GM21723 (cell line): Measurements from ENCODE around the gene RNF126.
"Not testable (repeated sequence)": the region's sequence is repeated elsewhere in the genome, so short reads cannot be mapped to it uniquely, and the experiment has no call there.

Experiments used
- ATAC-seq: cut with Tn5 transposase; IDR thresholded peaks from one replicate; pipeline ENCODE4 v1.9.1; 2021; ENCODE audit warnings: mild to moderate bottlenecking, moderate library complexity; ENCODE audit not compliant: unreplicated experiment

The RNF126 gene

DNA sequence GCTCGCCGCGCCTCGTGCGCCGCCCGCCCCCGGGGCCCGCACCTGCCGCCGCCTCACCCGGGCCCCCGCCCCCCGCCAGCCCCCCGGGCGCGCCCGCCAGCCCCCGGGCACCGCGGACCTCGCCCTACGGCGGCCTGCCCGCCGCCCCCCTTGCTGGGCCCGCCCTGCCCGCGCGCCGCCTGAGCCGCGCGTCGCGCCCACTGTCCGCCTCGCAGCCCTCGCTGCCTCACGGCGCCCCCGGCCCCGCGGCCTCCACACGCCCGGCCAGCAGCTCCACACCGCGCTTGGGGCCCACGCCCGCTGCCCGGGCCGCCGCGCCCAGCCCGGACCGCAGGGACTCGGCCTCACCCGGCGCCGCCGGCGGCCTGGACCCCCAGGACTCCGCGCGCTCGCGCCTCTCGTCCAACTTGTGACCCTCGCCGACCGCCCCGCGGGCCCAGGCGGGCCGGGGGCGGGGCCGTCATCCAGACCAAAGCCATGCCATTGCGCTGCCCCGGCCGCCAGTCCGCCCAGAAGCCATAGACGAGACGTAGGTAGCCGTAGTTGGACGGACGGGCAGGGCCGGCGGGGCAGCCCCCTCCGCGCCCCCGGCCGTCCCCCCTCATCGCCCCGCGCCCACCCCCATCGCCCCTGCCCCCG, 46.8 kb downstream of the RNF126 start:
- no peak for ATAC-seq

DNA sequence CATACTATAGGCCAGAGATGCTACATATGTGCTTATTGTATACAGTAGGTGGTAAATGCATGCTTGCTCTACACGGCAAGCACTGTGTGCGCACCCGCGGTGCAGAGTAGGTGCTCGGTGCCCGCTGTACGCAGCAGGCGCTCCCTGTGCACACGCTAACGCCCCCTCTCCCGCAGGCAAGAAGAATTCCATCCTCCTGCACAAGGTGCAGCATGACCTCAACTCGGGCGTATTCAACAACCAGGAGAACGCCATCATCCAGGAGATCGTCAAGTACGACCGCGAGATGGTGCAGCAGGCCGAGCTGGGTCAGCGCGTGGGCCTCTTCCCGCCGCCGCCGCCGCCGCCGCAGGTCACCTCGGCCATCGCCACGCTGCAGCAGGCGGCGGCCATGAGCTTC, 47.4 kb downstream of the RNF126 start:
- ATAC-seq = no peak

DNA sequence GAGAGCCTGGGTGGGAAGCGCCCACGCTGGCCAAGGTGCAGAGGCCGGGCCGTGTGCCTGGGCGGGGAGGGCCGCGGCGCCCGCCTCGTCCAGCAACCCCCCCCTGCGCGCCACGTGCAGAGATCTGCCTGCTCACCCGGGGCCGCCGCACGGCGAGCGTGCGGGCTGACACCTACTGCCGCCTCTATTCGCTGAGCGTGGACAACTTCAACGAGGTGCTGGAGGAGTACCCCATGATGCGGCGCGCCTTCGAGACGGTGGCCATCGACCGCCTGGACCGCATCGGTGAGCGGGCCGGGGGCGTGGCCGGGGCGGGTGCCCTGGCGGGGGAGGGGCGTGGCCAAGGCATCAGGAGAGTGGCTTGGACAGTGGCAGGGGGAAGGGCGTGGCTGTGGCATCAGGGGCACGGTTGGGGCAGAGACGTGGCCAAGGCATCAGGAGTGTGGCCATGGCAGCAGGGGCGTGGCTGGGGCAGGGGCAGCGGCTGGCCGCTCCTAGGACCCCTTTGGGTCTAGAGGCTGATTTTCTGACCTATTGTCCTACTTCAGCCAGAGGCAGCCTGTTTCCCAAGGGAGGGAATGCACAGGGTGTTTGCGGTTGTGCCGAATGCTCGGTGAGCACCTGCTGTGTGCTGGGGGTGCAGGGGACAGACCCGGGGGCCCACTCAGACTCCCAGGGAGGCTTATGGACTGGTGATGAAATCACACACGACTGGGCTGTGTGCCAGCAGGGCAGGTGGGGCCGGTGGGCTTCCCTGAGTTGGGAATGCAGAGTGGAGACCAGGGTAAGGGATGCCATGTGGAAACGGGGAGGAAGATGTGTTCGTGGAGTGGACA, 49.1 kb downstream of the RNF126 start:
- ATAC-seq = no peak

DNA sequence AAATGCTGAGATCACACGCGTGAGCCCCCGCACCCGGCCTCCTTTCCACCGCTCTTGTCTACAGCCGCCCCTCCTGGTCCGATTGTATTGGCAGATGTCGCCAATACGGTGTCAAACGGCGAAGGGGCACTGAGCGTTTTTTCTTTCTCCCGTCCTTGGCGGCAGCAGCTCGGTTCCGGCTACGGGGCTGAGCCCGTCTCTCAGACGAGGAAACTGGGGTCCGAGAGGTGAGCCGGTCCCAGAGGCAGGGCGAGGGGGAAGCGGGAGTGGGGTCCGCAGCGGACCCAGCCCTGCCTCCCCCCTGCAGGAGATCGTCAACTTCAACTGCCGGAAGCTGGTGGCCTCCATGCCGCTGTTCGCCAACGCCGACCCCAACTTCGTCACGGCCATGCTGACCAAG, 50.1 kb downstream of the RNF126 start:
- ATAC-seq = no peak

DNA sequence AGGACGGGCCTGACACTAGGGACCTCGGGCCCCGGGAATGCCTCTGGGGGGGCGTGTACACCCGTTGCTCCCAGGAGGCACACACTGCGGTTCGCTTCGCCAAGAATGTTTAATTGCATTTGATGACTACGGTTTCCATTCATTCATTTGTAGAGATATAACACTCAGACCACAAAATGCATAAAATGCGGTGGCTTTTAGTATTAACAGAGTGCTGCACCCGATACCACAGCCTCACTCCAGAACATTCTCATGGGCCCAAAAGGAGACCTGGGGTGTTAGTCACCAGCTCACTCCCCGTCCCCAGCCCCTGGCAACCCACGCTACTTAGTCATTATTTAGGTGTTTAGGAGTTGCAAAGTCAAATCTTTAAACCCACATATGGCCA, 51.5 kb downstream of the RNF126 start:
- ATAC-seq = no peak

DNA sequence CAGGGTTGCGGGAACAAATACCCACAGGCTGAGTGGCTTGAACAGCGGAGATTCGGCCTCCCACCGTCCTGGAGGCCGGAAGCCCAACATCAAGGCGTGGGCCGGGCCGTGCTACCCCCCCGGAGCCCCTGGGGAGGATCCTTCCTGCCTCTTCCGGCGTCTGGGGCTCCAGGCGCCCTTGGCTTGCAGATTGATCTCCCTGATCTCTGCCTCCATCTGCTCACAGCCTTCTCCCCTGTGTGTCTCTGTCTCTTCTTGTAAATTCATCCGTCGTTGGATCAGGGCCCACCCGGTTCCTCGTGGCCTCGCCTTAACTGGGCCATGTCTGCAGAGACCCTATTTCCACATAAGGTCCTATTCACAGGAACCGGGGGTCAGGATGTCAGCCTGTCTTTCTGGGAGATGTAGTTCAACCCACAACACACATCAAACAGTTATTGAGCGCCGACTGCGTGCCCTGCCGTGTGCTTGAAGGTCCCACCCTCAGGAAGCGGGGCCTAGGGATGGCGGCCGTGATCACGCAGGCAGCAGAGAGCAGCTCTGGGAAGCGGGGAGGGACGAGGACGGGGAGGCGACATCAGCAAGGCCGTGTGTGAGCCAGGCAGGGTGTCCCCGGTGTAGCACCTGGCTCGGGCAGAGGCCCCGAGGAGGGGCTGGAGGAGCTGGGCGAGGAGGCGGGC, 52.1 kb downstream of the RNF126 start:
- no peak for ATAC-seq

DNA sequence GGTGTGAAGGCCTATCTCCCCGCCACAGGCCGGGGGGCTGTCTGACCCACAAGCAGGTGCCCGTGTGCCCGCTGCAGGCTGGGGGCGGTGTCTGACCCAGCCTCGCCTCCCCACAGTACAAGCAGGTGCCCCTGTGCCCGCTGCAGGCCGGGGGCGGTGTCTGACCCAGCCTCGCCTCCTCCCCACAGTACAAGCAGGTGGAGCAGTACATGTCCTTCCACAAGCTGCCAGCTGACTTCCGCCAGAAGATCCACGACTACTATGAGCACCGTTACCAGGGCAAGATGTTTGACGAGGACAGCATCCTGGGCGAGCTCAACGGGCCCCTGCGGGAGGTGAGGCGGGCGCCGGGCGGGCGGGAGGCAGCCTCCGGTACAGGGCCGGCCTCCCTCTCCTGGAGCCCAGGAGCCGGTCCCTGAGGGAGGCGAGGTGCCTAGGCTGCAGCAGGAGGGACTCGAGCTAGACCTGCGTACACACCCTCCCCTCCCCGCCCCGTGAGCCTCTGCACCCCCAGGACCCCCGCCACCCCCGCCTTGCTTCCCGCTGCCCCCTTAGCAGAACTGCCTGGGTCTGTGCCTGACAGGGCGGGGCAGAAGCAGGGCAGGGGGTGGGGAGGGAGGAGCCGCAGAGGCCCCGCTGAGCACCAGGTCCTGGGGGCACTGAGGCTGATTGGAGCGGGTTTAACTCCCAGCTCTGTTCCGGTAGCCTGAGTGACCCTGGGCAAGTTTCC, 52.8 kb downstream of the RNF126 start:
- no peak for ATAC-seq

DNA sequence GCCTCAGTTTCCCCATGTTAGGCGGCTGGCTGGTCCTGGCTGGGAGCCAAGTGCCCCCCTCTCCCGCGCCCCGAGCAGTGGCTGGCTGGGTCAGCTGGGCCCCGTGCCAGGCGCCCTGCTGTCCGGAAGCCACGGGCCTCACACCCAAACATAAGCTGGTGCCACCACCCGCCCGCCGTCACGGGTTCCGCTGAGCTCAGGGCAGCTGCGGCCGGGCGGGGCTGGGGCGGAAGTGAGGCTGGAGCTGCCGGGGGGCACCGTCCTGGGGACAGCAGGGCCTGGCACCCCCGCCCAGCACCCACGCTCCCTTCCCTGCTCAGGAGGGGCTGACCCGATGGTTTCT, 54.0 kb downstream of the RNF126 start:
- ATAC-seq = no peak

DNA sequence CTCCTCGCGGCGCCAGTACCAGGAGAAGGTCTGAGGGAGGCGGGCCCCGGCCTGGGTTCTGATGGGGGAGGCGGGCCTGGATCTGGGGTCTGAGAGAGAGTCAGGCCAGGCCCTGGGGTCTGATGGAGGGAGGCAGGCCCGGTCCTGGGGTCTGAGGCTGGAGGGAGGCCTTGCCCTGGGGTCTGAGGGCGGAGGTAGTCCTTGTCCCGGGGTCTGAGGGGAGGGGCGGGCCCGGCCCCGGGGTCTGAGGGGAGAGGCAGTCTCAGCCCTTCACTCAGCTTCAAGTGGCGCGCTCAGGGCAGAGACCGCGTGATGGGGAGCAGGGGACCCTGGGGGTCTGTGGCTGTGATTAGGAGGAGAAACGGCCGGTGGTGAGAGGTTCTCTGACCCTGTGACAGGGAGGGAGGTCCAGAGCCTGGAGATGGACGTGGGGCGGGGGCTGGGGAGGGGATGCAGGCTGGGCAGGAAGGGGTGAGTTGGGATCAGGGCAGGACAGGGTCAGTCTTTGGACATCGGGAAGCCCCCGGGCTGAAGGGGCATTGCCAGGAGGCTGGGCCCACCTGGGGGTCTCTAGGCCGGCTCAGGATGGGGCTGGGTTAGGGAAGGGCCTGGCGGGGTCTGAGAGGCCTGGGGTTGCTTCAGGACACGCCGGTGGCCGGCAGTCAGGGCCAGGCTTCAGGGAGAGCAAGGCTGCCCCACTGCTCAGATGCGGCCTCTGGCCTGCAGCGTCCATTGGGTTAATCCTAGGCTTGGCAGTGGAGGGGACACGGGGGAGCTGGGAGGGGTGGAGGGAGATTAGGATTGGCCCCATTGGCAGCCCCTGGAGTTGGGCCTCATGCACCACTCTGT, 54.6 kb downstream of the RNF126 start:
- ATAC-seq = no peak

DNA sequence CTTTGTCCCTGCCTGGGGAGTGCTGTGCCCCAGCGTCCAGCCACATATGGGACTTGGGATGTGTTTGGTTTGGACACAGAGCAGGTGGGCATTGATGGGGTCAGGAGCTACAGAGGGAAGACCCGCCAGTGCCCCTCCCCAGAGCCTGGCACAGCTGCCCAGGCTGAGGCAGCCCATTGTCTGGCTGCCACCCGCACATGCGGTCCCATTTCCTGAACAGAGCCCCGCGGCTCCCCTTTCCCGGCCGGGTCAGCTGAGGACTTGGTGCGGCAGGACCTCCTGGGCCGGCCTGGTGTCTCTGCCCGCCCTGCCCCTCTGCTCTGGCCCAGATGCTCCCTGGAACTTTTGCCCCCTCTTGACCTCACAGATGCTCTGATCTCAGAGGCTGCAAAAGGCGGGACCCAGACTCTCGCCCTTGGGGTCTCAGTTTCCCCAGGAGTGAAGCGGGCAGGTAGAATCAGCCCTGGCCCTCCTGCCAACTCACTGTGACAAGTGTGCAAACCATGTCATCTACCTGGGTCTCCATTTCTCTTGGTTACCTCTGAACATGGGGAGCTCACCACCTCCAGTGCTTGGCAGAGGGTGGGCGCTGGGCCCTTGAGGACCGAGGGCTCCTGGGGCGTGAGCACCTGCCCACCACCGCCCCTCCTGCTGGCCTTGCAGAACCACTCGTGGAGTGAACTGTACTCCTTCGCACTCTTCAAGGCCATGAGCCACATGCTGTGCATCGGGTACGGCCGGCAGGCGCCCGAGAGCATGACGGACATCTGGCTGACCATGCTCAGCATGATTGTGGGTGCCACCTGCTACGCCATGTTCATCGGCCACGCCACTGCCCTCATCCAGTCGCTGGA, 55.5 kb downstream of the RNF126 start:
- ATAC-seq = no peak

DNA sequence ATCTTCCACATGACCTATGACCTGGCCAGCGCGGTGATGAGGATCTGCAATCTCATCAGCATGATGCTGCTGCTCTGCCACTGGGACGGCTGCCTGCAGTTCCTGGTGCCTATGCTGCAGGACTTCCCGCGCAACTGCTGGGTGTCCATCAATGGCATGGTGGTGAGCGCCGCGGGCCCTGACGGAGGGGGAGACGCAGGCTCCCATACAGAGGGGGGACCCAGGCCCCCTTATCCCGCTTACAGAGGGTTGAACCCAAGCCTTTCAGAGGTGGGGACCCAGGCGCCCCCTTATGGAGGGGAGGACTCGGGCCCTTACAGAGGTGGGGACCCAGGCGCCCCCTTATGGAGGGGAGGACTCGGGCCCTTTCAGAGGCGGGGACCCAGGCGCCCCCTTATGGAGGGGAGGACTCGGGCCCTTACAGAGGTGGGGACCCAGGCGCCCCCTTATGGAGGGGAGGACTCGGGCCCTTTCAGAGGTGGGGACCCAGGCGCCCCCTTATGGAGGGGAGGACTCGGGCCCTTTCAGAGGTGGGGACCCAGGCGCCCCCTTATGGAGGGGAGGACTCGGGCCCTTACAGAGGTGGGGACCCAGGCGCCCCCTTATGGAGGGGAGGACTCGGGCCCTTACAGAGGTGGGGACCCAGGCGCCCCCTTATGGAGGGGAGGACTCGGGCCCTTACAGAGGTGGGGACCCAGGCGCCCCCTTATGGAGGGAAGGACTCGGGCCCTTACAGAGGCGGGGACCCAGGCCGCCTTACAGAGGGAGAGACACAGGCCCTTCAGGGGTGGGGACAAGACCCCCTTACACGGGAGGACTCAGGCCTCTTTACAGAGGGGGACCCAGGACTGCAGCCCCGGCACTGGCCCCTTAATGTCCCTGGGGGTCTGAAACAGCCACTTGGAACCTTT, 57.7 kb downstream of the RNF126 start:
- not testable (repeated sequence) for ATAC-seq

DNA sequence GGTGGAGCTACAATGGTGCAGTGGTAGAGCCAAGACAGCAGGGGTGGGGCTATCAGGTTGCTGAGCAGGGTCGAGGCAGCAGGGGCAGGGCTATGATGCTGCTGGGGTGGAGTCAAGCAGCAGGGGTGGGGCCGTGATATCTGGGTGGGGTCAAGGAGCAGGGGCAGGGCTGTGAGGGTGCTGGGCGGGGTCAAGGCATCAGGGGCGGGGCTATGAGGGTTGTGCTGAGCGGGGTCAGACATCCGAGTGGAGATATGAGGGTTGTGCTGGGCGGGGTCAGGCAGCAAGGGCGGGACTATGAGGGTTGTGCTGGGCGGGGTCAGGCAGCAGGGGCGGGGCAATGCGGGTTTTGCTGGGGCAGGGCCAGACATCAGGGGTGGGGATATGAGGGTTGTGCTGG, 58.7 kb downstream of the RNF126 start:
- no peak for ATAC-seq

DNA sequence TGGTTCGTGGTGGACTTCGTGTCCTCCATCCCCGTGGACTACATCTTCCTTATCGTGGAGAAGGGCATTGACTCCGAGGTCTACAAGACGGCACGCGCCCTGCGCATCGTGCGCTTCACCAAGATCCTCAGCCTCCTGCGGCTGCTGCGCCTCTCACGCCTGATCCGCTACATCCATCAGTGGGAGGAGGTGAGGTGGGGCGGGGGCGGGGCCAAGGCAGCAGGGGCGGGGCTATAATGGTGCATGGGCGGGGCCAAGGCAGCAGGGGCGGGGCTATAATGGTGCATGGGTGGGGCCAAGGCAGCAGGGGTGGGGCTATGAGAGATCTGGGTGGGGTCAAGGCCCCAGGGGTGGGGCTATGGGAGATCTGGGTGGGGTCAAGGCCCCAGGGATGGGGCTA, 59.2 kb downstream of the RNF126 start:
- ATAC-seq = not testable (repeated sequence)

DNA sequence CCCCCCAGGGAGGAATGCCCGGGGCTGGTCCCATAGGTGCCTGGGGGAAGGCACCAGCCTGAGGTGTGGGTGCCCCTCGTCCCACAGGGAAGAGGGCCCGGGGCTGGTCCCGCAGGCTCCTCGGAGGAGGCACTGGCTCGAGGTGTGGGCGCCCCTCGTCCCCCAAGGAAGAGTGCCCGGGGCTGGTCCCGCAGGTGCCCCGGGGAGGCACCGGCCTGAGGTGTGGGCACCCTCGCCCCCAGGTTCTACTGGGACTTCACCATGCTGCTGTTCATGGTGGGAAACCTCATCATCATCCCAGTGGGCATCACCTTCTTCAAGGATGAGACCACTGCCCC, 59.7 kb downstream of the RNF126 start:
- not testable (repeated sequence) for ATAC-seq

DNA sequence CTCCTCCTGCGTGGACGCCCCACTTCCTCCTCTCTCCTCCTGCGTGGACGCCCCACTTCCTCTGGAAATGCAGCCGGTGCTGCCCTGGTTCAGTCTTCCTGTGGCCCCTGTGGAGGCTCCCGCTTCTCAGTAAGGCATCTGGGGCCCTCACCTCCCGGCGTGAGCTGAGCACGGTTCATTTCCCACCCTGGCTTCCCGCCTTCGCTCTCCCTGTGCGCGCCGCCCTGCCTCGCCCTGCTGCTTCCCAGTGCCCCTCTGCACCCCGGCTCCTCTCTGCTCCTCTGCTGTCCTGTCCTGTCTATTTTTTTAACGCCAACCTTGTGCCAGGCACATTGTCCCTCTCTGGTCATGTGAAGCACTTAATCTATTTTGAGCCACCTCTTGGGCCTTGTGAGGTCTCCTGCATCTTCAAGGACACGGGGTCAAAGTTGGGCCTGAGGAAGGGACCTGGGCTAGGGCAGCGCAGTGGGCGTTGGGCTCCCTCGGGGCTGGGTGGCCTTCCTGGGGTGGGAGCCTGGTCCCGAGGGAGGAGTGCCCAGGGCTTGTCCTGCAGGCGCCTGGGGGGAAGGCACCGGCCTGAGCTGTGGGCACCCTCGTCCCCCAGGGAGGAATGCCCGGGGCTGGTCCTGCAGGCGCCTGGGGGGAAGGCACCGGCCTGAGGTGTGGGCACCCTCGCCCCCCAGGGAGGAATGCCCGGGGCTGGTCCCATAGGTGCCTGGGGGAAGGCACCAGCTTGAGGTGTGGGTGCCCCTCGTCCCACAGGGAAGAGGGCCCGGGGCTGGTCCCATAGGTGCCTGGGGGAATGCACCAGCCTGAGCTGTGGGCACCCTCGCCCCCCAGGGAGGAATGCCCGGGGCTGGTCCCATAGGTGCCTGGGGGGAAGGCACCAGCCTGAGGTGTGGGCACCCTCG, 60.4 kb downstream of the RNF126 start:
- no peak for ATAC-seq

DNA sequence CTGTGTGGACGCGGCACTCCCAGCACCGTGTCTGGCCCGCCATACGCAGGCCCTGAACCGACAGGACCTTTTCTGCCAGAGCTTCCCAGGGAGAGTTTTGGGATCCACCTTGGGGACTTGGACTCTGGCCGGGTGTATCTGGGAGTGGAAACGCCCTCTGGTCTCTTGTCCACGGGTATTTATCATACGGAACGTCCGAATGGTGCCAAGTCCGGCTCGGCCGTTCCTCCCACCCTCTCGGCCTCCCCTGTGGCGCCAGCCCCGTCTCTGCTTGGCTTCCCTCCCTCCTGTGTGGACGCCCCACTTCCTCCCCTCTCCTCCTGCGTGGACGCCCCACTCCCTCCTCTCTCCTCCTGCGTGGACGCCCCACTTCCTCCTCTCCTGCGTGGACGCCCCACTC, 61.2 kb downstream of the RNF126 start:
- no peak for ATAC-seq

DNA sequence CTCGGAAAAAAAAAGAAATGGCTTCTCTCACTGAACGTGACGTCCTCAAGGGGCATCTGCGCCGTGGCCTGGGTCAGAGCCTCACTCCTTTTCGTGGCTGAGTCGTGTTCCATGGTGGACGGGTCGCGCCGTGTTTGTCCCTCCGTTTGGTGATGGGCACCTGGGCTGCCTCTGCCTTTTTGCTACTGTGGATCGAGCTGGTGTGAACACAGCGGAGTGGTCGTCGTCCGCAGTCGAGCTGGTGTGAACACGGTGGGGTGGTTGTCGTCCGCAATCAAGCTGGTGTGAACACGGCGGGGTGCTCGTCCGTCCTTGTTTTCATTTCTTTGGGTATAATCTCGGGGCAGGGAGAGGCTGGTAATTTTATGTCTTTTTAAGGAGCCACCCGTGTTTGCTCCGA, 61.7 kb downstream of the RNF126 start:
- ATAC-seq = no peak
